Measurements from ENCODE around the gene SFRP5. TPM values are rescaled to one million over a fixed set of nuclear protein-coding genes. Genes with fewer than 3 reads are reported as not detected.

Gene SFRP5
- total and polyA plus RNA-seq, 4 donors = 3.6 to 15.1 (median 6.5) TPM

- TF ChIP-seq REST (IDR thresholded peaks at IDR 0.05) (no peak), HNF4G (IDR thresholded peaks at IDR 0.05) (no peak), TAF1 (conservative IDR thresholded peaks at IDR 0.05) (no peak)
These were observed 49.7 kb downstream of the SFRP5 start (continued) for GRCh38 chr10:97721871-97722780.

DNA sequence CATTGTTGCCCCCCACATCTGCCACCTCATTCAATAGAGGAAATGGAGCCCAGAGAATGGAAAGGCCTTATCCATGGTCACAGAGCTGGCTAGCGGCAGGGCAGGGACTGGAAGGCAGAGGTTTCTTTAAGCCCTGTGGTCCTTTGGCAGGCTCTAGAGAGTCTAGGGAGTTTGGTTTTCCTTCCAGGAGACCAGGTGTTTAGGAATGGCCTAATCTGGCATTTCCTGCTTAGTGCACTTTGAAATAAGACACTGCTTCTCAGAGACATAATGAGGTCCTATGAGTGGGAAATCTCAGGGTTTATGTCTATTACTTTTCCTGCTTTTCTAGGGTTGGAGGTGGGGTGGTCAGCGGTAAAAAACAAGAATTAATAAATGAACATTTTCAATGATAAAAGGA lies 52.2 kb downstream of the SFRP5 start:
- H3K36me3 ChIP-seq (ENCODE audit: control insufficient read depth in 4 of 4, insufficient read depth in 3 of 4, low read depth in 1 of 4, low read length in 3 of 4) = no peaks in the 10 kb centered on the region
- no peaks in the 10 kb centered on the region for H3K9me3 ChIP-seq (ENCODE audit: control insufficient read depth in 4 of 4, low read length in 3 of 4)
- WGBS = 97% methylated on average over 2 of the region's 2 CpGs
- no peak for DNase-seq (ENCODE audit: low spot score)
- H3K4me1 ChIP-seq (ENCODE audit: control insufficient read depth in 4 of 4, insufficient read depth in 4 of 4, low read length in 3 of 4) = peaks cover 2 to 12% (median 7%) of the 10 kb centered on the region in 4 donors
- no peak overlapping the region for H3K9ac ChIP-seq (ENCODE audit: low read depth in 1 of 2, low read length in 2 of 2)
- no peak overlapping the region for H3K4me3 ChIP-seq (ENCODE audit: low read depth in 1 of 3, low read length in 3 of 3)
- no peaks in the 10 kb centered on the region for H3K27me3 ChIP-seq (ENCODE audit: control insufficient read depth in 4 of 4, insufficient read depth in 4 of 4, low read length in 3 of 4)
- TF ChIP-seq RXRA (IDR thresholded peaks at IDR 0.05) = no peak
- TF ChIP-seq HNF4G (IDR thresholded peaks at IDR 0.05) = no peak
- no peak for TF ChIP-seq REST (IDR thresholded peaks at IDR 0.05)
- no peak for TF ChIP-seq FOXA2 (IDR thresholded peaks at IDR 0.05)
- TF ChIP-seq TAF1 (conservative IDR thresholded peaks at IDR 0.05) = no peak
- TF ChIP-seq, protein P1, sequence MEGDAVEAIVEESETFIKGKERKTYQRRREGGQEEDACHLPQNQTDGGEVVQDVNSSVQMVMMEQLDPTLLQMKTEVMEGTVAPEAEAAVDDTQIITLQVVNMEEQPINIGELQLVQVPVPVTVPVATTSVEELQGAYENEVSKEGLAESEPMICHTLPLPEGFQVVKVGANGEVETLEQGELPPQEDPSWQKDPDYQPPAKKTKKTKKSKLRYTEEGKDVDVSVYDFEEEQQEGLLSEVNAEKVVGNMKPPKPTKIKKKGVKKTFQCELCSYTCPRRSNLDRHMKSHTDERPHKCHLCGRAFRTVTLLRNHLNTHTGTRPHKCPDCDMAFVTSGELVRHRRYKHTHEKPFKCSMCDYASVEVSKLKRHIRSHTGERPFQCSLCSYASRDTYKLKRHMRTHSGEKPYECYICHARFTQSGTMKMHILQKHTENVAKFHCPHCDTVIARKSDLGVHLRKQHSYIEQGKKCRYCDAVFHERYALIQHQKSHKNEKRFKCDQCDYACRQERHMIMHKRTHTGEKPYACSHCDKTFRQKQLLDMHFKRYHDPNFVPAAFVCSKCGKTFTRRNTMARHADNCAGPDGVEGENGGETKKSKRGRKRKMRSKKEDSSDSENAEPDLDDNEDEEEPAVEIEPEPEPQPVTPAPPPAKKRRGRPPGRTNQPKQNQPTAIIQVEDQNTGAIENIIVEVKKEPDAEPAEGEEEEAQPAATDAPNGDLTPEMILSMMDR (IDR thresholded peaks at IDR 0.05; ENCODE audit: low read depth, low read length, missing input control) = no peak
- TF ChIP-seq EGR1 (IDR thresholded peaks at IDR 0.05; ENCODE audit: low read depth in 2 of 2) = no peak
- no peak for TF ChIP-seq NR2F2 (IDR thresholded peaks at IDR 0.05)
- no peak for TF ChIP-seq YY1 (IDR thresholded peaks at IDR 0.05)
- TF ChIP-seq, protein P2, sequence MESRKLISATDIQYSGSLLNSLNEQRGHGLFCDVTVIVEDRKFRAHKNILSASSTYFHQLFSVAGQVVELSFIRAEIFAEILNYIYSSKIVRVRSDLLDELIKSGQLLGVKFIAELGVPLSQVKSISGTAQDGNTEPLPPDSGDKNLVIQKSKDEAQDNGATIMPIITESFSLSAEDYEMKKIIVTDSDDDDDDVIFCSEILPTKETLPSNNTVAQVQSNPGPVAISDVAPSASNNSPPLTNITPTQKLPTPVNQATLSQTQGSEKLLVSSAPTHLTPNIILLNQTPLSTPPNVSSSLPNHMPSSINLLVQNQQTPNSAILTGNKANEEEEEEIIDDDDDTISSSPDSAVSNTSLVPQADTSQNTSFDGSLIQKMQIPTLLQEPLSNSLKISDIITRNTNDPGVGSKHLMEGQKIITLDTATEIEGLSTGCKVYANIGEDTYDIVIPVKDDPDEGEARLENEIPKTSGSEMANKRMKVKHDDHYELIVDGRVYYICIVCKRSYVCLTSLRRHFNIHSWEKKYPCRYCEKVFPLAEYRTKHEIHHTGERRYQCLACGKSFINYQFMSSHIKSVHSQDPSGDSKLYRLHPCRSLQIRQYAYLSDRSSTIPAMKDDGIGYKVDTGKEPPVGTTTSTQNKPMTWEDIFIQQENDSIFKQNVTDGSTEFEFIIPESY (IDR thresholded peaks at IDR 0.05) = no peak
- no peak for TF ChIP-seq RAD21 (IDR thresholded peaks at IDR 0.05)
- no peak for TF ChIP-seq FOXA1 (IDR thresholded peaks at IDR 0.05)
- no peak for TF ChIP-seq HNF4A (conservative IDR thresholded peaks at IDR 0.05)
- TF ChIP-seq JUND (IDR thresholded peaks at IDR 0.05) = no peak
- TF ChIP-seq GABPA (IDR thresholded peaks at IDR 0.05 in 1 of 2, conservative IDR thresholded peaks at IDR 0.05 in 1 of 2) = no peak
- H3K27ac ChIP-seq (ENCODE audit: low read depth in 1 of 2, low read length in 2 of 2) = no peak overlapping the region
